Neural progenitor cell (in vitro differentiated cells): Measurements from ENCODE around the gene ADCY5. TPM values are rescaled to one million over a fixed set of nuclear protein-coding genes. Genes with fewer than 3 reads are reported as not detected.
A peak's percentile ranks its signal among the peaks of the same experiment; 100 is the strongest.

Source experiments
- DNase-seq: peaks from one replicate; pipeline ENCODE4 v3.0.0-alpha.2; 2016; ENCODE audit warnings: low spot score
- H2AFZ ChIP-seq: fragments of 200-600 bp; sonication (generic); replicated peaks from 2 replicates; pipeline ENCODE4 v1.6.1; 2016; ENCODE audit warnings: antibody characterized with exemption
- H3F3A ChIP-seq: fragments of 200-600 bp; sonication (generic); 2 replicates; pipeline ENCODE4 v1.6.1; 2016; ENCODE audit warnings: antibody characterized with exemption, low read depth
- H3K27ac ChIP-seq: fragments of 200-600 bp; sonication (generic); 2 replicates; pipeline ENCODE4 v1.5.1; 2016; ENCODE audit warnings: mild to moderate bottlenecking
- H3K27me3 ChIP-seq: fragments of 200-600 bp; sonication (generic); 2 replicates; pipeline ENCODE4 v1.6.1; 2016; ENCODE audit warnings: mild to moderate bottlenecking, moderate library complexity
- H3K36me3 ChIP-seq: fragments of 200-600 bp; sonication (generic); 2 replicates; pipeline ENCODE4 v1.5.1; 2016
- H3K4me1 ChIP-seq: fragments of 200-600 bp; sonication (generic); 2 replicates; pipeline ENCODE4 v1.6.1; 2016; ENCODE audit warnings: mixed run types
- H3K4me2 ChIP-seq: fragments of 200-600 bp; sonication (generic); 2 replicates; pipeline ENCODE4 v1.6.1; 2016
- H3K4me3 ChIP-seq: fragments of 200-600 bp; sonication (generic); 2 replicates; pipeline ENCODE4 v1.5.1; 2016
- H3K79me2 ChIP-seq: fragments of 200-600 bp; sonication (generic); 2 replicates; pipeline ENCODE4 v1.6.1; 2016; ENCODE audit warnings: low read depth
- H3K9ac ChIP-seq: fragments of 200-600 bp; sonication (generic); 2 replicates; pipeline ENCODE4 v1.6.1; 2016
- H3K9me3 ChIP-seq: fragments of 200-600 bp; sonication (generic); 2 replicates; pipeline ENCODE4 v1.5.1; 2016; ENCODE audit warnings: low read depth
- H4K20me1 ChIP-seq: fragments of 200-600 bp; sonication (generic); 2 replicates; pipeline ENCODE4 v1.6.1; 2016; ENCODE audit warnings: low read depth
- H3K27ac Mint-ChIP-seq: 3 replicates; pipeline ENCODE4 v1.8.0; 2021; ENCODE audit warnings: mixed read lengths
- H3K27me3 Mint-ChIP-seq: 2 replicates; pipeline ENCODE4 v1.8.0; 2022; ENCODE audit warnings: low read depth, mild to moderate bottlenecking, inconsistent platforms, moderate library complexity, mixed read lengths; ENCODE audit not compliant: insufficient read depth
- H3K36me3 Mint-ChIP-seq: 3 replicates; pipeline ENCODE4 v1.8.0; 2021; ENCODE audit warnings: mixed read lengths
- H3K4me1 Mint-ChIP-seq: 3 replicates; pipeline ENCODE4 v1.8.0; 2021; ENCODE audit warnings: mixed read lengths
- H3K4me3 Mint-ChIP-seq: 3 replicates; pipeline ENCODE4 v1.8.0; 2021; ENCODE audit warnings: mild to moderate bottlenecking, moderate library complexity, mixed read lengths
- H3K9me3 Mint-ChIP-seq: 3 replicates; pipeline ENCODE4 v1.8.0; 2020; ENCODE audit warnings: mixed read lengths
- EZH2 ChIP-seq: fragments of 200-600 bp; sonication (generic); IDR thresholded peaks from 2 replicates; pipeline ENCODE4 v1.6.1; 2017; ENCODE audit warnings: antibody characterized with exemption, mild to moderate bottlenecking, moderate library complexity
- EZH2phosphoT487 ChIP-seq: fragments of 200-600 bp; sonication (generic); IDR thresholded peaks from 2 replicates; pipeline ENCODE4 v1.6.1; 2017; ENCODE audit warnings: antibody characterized with exemption
- total RNA-seq: library from RNA; depleted of rRNA; stranded (reverse); fragments of >200 nt; gene quantifications from 2 replicates; pipeline ENCODE4 v1.2.3, GENCODE V29; 2015; ENCODE audit warnings: low replicate concordance
- TF ChIP-seq, protein P1 (sequence below): fragments of 200-600 bp; sonication (generic); IDR thresholded peaks from 2 replicates; pipeline ENCODE4 v1.5.1; 2017; ENCODE audit warnings: antibody characterized with exemption, mild to moderate bottlenecking

Gene ADCY5
- total RNA-seq, 1 donor from 2014 or later = 1.6 TPM

GRCh38 chr3:123318374-123318773, 130.5 kb downstream of the ADCY5 start:
- Histone ChIP-seq H3K9ac (no peak overlapping the region), H3K4me2 (no peak overlapping the region), H3K27ac (no peak overlapping the region), H3K4me3 (no peak overlapping the region), H2AFZ (no peak overlapping the region), H3K27me3 (peaks cover 34% of the 10 kb centered on the region), H4K20me1 (no peaks in the 10 kb centered on the region), H3K36me3 (no peaks in the 10 kb centered on the region), H3K4me1 (peaks cover 19% of the 10 kb centered on the region), H3F3A (peaks cover 14% of the 10 kb centered on the region), H3K9me3 (no peaks in the 10 kb centered on the region), H3K79me2 (no peaks in the 10 kb centered on the region)
- Mint-ChIP-seq H3K4me1 (peaks cover 24% of the 10 kb centered on the region), H3K27ac (no peak overlapping the region), H3K27me3 (peaks cover 10% of the 10 kb centered on the region), H3K4me3 (no peak overlapping the region), H3K36me3 (no peaks in the 10 kb centered on the region), H3K9me3 (no peaks in the 10 kb centered on the region)
- no peak for TF ChIP-seq EZH2
- TF ChIP-seq, protein P1, sequence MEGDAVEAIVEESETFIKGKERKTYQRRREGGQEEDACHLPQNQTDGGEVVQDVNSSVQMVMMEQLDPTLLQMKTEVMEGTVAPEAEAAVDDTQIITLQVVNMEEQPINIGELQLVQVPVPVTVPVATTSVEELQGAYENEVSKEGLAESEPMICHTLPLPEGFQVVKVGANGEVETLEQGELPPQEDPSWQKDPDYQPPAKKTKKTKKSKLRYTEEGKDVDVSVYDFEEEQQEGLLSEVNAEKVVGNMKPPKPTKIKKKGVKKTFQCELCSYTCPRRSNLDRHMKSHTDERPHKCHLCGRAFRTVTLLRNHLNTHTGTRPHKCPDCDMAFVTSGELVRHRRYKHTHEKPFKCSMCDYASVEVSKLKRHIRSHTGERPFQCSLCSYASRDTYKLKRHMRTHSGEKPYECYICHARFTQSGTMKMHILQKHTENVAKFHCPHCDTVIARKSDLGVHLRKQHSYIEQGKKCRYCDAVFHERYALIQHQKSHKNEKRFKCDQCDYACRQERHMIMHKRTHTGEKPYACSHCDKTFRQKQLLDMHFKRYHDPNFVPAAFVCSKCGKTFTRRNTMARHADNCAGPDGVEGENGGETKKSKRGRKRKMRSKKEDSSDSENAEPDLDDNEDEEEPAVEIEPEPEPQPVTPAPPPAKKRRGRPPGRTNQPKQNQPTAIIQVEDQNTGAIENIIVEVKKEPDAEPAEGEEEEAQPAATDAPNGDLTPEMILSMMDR = no peak
- DNase-seq = no peak

DNA sequence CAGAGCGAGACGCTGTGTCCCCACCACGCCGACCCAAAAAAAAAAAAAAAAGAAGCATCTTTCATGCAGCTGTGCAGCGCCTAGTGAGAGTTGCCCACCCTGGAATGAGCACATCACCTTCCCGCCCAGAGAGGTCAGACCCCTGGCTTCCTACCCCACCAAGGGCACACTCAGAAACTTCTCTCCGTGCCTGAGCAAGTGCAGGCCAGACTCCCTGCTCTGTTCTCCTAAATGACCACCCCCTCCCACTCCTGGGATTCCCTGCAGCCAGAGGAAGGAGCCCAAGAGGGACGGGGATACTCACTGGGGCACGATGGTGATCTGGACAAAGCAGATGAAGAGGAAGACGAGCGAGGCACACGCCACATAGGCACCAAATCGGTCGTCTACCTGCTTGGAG, 131.2 kb downstream of the ADCY5 start:
- H4K20me1 ChIP-seq = no peaks in the 10 kb centered on the region
- H3K27me3 Mint-ChIP-seq = peaks cover 9% of the 10 kb centered on the region
- peaks cover 24% of the 10 kb centered on the region for H3K4me1 Mint-ChIP-seq
- no peak overlapping the region for H2AFZ ChIP-seq
- TF ChIP-seq, protein P1 = no peak
- no peak overlapping the region for H3K4me2 ChIP-seq
- no peak for DNase-seq
- H3K9me3 ChIP-seq = no peaks in the 10 kb centered on the region
- H3K4me3 Mint-ChIP-seq = no peak overlapping the region
- no peak overlapping the region for H3K27ac Mint-ChIP-seq
- peaks cover 14% of the 10 kb centered on the region for H3F3A ChIP-seq
- H3K4me3 ChIP-seq = no peak overlapping the region
- no peak overlapping the region for H3K9ac ChIP-seq
- no peaks in the 10 kb centered on the region for H3K79me2 ChIP-seq
- H3K27ac ChIP-seq = no peak overlapping the region
- peaks cover 39% of the 10 kb centered on the region for H3K27me3 ChIP-seq
- no peaks in the 10 kb centered on the region for H3K36me3 ChIP-seq
- no peaks in the 10 kb centered on the region for H3K36me3 Mint-ChIP-seq
- H3K4me1 ChIP-seq = peaks cover 19% of the 10 kb centered on the region
- no peaks in the 10 kb centered on the region for H3K9me3 Mint-ChIP-seq

- no peaks in the 10 kb centered on the region for H4K20me1 ChIP-seq
- Mint-ChIP-seq H3K4me1 (peaks cover 28% of the 10 kb centered on the region), H3K27ac (no peak overlapping the region), H3K36me3 (no peaks in the 10 kb centered on the region), H3K9me3 (no peaks in the 10 kb centered on the region), H3K27me3 (peaks cover 9% of the 10 kb centered on the region), H3K4me3 (peak overlapping the region; percentile 27)
- peaks cover 23% of the 10 kb centered on the region for H3K4me1 ChIP-seq
- H3F3A ChIP-seq = peaks cover 14% of the 10 kb centered on the region
- no peak for TF ChIP-seq EZH2phosphoT487
- no peak for TF ChIP-seq EZH2
- TF ChIP-seq, protein P1 = no peak
- H3K27ac ChIP-seq = no peak overlapping the region
- H3K4me3 ChIP-seq = no peak overlapping the region
- no peaks in the 10 kb centered on the region for H3K9me3 ChIP-seq
- H3K9ac ChIP-seq = no peak overlapping the region
- no peaks in the 10 kb centered on the region for H3K36me3 ChIP-seq
- H3K79me2 ChIP-seq = no peaks in the 10 kb centered on the region
- H2AFZ ChIP-seq = no peak overlapping the region
- no peak for DNase-seq
- H3K4me2 ChIP-seq = peak overlapping the region; percentile 60
- H3K27me3 ChIP-seq = peaks cover 39% of the 10 kb centered on the region
Observed at GRCh38 chr3:123315271-123315595, 133.7 kb downstream of the ADCY5 start.
